Muscle of back (tissue), 13 donors: Measurements from ENCODE around the gene GALR2. TPM values are rescaled to one million over a fixed set of nuclear protein-coding genes. Genes with fewer than 3 reads are reported as not detected.
"Not testable (repeated sequence)": the region's sequence is repeated elsewhere in the genome, so short reads cannot be mapped to it uniquely, and the experiment has no call there.

Source experiments
- DNase-seq, 3 donors: peaks; one replicate each; pipeline versions ENCODE4 v3.0.0 to v3.0.0-alpha.2; 2013
- long read RNA-seq, 9 donors: transcript quantifications; one replicate each; lab custom pipeline, GENCODE V29; 2026
- polyA plus RNA-seq, 10 donors: library from polyadenylated mRNA; unstranded; fragments of 120-200 nt; gene quantifications; one replicate each; pipeline ENCODE4 v1.2.1, GENCODE V29; 2013; ENCODE audit not compliant: insufficient read length in 10 of 10

GALR2 gene, protein sequence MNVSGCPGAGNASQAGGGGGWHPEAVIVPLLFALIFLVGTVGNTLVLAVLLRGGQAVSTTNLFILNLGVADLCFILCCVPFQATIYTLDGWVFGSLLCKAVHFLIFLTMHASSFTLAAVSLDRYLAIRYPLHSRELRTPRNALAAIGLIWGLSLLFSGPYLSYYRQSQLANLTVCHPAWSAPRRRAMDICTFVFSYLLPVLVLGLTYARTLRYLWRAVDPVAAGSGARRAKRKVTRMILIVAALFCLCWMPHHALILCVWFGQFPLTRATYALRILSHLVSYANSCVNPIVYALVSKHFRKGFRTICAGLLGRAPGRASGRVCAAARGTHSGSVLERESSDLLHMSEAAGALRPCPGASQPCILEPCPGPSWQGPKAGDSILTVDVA
- not detected for polyA plus RNA-seq
- long read RNA-seq, donor 1, result 0 reads
- long read RNA-seq, donor 2, result 0 reads
- long read RNA-seq, donor 3, result 0 reads
- long read RNA-seq, donor 4, result 0 reads
- long read RNA-seq, donor 5, result 0 reads
- long read RNA-seq, donor 6, result 0 reads
- long read RNA-seq, donor 7, result 0 reads
- long read RNA-seq, donor 8, result 0 reads
- long read RNA-seq, donor 9, result 0 reads

DNA sequence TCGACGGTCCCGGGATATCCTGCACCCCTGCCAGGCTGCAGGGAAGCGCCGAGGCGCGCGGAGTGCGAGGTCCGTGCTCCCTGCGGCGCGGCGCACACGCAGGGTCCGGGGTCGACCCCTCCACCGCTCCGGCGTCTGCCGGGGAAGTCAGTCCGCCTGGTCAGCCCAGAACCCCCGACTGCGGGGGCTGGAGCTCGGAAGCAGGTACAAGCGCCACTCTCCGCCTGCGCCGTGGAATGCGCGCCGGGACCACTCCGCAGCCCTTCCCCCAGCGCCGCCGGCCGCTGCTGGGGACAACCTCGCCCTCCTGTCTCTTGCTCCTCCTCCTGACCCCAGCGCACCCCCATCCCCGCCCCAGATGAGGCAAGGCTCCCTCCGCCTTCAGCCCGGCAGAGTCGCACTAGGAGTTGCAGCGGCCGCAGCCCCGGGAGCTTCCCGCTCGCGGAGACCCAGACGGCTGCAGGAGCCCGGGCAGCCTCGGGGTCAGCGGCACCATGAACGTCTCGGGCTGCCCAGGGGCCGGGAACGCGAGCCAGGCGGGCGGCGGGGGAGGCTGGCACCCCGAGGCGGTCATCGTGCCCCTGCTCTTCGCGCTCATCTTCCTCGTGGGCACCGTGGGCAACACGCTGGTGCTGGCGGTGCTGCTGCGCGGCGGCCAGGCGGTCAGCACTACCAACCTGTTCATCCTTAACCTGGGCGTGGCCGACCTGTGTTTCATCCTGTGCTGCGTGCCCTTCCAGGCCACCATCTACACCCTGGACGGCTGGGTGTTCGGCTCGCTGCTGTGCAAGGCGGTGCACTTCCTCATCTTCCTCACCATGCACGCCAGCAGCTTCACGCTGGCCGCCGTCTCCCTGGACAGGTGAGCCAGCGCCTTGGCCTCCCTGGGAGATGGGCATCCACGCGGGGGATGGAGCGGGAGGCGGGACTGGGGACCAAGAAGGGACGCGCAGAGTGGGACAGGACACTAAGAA, at the start of gene GALR2:
TSS of gene GALR2 (plus strand) at position 392 of the 974 bp plus-strand sequence. CDS start at position 495, 103 bp downstream.
- DNase-seq, result peak in 1 of 3 donors; percentile 22

DNA sequence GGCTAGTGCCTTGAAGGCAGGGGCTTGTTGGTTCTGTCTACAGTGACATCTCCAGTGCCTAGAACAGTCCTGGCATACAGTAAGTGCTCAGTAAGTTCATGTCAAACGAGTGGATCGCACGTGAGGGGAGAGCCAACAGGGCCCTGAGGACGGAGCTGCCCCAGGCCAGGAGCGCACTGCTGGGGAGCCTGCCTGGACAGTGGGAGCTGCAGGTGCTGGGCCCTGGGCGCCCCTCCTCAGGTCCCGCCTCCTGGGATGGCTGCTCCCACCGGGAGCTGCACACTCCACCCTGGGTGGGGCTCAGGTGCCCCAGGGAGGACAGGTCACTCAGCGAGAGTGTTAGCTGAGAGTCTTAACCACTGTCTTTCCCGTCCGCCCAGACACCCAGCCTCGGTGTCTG, 49.3 kb upstream of the GALR2 start:
- no peak for DNase-seq

DNA sequence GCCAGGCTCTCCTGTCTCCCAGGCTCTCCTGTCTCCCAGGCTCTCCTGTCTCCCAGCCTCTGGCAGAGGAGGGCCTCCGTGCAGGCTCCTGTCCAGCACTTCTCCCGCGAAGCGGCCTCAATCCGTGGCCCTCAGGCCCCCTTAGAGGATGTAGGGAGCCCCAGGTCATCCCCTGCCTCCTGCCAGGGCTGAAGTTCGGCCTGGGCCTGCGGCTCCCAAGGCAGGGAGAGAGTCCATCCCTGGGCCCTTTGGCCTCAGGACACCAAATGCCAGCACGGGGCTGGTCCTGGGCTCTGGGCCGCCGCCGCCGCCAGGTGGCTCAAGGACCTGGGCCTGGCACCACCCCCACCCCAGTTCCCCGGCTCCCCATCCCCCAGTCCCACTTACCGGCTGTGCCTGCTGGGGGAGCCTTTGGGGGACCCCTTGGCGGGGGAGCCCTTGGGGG, 47.8 kb upstream of the GALR2 start:
- no peak for DNase-seq

DNA sequence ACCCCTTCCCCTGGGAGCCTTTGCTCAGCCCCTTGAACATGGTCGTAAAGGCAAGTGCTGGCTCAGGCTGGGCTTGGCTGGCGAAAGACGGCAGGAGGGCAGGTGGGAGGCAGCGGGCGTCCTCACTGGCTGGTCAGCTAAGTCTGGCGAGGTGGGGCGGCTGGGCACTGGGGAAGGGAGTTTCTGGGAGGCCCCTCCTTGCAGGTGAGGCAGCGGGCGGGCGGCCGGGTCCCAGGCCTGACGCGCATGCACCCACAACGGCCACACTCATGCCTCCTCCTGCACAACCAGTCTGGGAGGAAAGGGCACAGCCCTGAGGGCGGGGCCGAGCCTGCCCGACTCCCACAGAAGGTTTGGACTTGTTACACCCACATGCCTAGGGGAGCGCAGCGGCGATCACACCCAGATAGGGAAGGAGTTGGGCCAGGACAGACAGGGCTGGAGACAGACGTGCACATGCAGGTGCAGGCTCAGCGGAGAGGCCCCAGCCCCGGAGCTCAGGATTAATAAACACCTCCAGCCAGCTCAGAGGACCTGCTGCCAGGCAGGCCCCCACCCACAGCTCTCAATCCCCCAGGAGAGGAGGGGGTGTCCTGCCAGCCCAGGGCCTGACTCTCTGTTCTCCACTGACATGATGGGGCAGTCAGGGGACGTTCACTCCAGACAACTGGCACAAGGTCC, 47.3 kb upstream of the GALR2 start, which contains the start of gene EVPL:
TSS of gene EVPL (minus strand) at position 148 of the 681 bp plus-strand sequence. CDS start at position 40, 108 bp downstream.
- DNase-seq, result no peak

DNA sequence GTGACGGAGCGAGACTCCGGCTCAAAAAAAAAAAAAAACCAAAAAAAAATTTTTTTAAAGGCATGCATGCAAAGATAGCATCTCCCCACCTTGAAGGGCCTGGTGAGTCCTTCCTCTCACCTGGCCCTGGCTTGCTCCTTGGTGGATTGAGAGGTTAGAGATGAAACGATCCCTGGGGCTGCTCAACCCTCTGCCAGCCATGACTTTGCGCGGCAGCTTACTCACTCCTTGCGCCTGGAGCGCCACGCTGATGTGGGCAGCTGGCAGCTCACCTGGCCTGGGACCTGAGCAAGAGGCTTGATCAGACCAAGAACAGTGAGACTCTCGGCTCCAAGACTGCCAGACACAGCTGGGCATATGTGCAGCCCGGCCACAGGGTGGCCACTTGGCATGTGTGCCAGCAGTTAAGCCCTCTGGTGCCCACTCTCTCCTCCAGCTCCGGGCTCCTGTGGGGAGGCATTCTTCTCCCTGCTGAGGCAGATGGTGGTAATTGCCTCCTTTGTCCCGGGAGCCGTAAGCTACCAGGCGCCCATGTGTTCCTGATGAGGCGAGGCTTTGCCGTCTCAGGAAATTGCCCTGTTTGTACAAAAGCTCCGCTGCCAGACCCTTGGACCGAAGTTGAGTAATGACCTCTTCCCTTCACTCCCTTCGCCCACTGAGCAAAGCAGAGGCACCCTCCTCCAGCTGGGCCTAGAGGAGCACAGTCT, 42.4 kb upstream of the GALR2 start:
- DNase-seq, result no peak

DNA sequence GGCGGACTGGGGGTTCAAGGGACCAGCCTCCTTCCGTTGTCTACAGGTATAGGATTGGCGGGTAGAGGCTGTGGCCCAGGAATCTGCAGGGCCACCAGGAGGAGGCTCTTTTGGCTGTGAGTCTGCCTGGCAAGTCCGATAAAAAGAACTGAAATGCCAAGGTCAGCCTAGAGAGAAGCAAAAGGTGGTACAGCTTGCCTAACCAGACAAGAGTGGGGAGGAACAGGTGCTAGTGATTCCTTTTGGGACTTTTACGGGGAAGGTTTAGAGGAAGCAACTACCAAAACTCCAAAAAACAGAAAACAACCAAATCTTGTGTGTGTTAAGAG, 41.8 kb upstream of the GALR2 start:
- no peak for DNase-seq

DNA sequence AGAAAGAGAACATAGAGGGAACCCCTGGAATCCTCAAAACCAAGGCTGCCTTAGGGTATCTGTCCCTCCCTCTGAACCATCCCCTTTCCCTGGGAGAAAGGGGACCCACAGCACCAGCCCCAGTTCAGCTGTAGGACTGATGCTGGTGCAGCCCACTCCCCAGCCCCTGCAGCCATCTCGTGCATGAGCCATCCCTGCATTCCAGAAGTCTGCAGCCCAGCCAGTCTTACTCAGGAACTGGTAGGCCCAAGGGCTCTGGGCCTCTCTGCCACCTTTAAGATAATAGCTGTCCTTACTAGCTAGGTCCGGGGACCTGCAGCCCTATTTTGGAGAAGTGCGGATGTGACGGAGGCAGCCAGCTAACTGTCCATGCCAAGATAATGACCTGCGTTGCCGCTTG, 41.4 kb upstream of the GALR2 start:
- DNase-seq, result no peak

DNA sequence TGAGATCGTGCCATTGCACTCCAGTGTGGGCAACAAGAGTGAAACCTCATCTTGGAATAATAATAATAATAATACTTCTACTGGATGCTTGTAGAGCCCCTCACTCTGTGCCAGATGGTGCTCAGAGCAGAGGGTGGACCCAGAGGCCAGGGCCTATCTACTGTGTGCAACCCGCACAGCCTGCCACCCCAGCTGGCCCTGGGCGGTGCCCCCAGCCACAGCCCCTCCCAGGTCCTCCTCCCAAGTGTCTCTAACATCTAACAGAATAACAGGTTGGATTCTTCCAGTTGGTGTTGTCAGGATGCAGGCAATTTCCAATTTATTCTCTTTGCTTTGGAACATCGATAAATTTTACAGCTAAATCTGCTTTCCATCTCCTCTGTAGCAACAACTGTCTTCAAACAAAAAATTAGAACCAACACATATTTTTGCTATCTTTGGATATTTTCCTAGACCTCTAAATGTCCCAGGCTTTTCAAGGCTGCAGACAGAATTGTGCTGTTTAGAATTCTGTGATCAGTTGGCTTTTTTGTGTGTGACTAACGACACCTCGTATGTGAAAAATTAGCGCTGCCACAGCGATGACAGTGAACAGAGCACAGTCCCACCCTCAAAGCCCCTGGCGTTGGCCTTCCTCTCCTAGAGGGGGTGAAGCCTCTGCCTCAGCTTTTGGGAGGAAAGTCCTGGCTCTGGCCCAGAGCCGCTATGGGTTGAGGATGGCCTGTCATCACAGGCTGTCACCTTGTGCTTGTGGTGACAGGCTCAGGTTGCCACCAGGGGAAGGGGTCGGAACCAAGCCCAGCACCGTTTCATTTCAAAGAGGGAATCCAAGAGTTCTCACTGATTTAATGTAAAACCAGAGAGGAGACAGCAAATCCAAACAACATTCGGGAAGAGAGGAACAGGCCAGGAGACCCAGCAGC, 39.9 kb upstream of the GALR2 start:
- DNase-seq, result no peak

DNA sequence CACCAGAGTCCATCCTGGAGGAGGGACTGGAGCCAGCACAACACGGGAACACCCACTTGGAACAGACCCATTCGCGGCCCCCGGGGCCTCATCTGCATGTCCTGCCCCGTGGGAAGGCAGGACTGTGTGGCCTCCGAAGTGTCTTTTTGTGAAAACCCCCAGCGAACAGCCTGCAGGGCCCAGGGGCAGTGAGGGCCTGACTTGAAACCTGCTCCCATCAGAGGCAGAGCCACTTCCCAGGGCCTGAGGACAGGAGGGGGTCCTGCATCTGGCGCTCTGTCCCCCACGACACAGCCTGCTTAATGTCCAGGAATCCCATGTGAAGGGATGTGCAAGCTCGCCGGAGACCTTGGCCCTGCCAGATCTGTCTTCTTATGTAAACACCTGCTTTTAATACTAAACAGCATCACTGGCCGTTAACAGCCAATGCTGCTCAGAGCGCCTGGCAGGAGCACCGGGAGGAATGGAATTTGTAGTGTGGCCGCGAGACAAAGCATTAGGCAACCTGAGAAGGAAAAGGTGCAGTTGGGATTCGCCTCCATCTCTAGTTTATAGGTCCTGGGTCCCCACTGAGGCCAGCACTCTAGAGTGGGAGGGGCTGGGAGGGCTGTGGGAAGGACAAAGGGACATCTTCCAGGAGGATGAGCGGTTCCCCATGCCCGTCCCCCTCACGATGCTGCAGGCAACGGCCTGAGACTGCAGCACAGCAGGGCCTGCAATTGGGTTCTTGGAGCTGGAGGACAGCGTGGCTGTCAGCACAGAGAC, 37.9 kb upstream of the GALR2 start:
- DNase-seq, result peak in 1 of 3 donors; percentile 21

DNA sequence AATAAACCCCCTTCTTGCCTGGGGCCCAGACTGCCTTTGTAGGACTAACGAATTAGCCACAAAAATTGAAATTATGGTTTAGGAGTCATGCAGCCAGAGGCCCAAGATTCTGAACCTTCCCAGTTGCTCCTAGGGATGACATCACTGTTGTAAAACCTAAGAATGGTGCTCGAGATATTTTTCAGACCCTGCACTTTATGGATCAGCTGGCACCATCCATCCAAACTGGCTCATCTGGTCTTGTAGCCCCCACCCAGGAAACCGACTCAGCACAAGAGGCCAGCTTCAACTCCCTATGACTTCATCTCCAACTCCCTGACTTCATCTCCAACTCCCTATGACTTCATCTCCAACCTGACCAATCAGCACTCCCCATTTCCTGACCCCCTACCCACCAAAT, 36.5 kb upstream of the GALR2 start:
- no peak for DNase-seq

DNA sequence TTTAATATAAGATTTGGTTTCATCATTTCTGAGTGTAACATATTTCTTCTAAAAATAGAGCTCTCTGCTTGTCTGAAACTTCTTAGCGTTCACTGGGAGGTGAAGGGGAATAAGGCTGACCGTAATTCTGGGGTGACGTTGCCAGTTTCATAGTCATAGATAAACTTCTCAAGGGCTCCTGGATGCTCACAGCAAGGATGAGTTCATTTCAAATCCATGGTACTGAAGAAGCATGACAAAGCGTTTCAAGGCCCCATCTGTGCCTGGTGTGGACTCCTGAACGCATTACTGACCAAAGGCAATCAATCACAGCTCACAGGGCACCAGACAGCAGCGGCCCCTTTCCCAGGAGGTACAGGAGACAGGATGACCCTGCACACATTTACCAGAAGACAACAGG, 35.5 kb upstream of the GALR2 start:
- DNase-seq, result no peak

DNA sequence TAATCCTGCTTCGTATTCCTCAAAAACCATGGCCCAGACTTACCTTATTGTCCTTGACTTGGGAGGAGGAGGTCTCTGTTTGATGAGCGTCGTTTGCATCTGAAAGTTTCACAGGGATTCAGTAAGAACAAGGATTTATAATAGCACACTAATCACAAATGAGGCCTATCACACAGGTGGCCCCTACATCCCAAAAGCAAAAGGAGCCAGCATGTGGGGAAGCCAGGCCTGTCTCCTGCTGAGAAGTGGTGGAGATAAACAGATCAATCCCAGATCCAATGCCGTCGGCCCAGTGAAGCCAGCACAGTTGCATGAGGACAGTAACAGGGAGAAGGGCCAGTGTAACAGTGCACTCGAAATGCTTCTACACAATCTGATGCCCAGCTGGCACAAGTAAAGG, 34.2 kb upstream of the GALR2 start:
- DNase-seq, result no peak

DNA sequence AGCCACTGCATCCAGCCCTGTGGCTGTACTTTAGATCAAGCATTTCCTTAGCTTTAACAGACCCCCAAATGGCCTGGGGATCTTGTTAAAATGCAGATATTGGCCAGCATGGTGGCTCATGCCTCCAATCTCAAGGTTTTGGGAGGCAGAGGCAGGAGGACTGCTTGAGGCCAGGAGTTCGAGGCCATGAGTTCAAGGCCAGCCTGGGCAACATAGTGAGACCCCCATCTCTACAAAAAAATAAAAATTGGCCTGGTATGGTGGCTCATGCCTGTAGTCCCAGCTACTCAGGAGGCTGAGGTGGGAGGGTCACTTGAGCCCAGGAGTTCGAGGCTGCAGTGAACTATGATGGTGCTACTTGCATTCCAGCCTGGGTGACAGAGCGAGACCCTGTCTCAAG, 31.7 kb upstream of the GALR2 start:
- DNase-seq, result not testable (repeated sequence)

DNA sequence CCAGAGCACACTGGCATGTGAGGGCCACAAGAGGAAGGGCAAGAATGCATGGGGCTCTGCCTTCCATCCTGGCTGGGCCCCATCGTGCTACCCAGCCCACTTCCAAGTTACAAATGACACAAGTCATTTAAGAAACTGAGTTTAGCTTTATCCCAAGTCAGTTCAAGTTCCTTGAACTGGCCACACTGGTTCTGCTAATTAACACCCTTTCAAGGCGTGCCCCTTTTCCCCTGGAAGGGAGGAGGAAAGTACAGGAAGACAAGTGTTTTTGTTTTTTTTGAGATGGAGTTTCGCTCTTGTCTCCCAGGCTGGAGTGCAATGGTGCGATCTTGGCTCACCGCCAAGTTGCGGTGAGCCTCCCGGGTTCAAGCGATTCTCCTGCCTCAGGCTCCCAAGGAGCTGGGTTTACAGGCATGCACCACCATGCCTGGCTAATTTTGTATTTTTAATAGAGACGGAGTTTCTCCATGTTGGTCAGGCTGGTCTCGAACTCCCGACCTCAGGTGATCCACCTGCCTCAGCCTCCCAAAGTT, 30.0 kb upstream of the GALR2 start:
- not testable (repeated sequence) for DNase-seq

DNA sequence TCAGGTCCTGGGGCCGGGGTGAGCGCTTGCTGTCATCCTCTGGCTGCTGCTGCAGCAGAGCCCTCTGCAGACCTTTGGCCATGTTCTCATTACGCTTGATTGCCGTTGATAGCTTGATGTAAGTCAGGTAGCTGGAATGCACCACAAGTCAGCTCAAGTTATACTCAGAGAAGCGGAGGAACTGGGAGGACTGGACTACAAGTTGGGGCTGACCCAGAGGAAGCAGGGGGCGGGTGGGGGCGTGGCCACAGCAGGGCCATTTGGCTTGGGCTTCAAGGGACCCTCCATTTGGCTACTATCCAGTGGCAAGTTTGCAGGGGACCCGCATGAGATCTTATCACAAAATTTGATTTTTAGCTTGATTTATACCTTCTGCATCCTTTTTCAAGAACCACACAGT, 28.5 kb upstream of the GALR2 start:
- no peak for DNase-seq

DNA sequence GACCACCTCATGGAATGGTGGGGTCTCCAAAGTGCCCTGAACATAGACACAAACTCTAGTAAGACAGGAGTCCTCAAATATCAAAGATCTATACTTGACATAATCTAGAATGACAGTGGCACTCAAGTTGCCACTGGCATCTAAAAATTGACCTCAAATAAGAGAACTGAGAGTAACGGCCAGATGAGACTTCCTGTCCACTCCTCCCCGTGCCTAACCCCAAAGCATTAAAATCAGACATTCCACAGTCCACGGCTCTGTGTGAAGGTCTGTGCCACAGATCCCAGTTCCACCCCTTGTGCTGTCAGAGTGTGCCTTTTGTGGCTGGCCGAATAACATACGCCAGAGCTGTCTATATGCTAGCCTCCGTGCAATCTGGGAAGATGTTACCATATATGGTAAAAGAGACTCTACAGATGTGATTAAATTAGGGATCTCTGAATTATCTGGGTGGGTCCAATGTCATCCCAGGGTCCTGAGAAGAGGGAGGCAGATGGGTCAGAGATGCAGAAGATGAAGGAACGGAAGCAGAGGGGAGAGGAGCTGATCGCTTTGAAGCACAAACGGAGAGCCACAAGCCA, 26.5 kb upstream of the GALR2 start:
- no peak for DNase-seq

DNA sequence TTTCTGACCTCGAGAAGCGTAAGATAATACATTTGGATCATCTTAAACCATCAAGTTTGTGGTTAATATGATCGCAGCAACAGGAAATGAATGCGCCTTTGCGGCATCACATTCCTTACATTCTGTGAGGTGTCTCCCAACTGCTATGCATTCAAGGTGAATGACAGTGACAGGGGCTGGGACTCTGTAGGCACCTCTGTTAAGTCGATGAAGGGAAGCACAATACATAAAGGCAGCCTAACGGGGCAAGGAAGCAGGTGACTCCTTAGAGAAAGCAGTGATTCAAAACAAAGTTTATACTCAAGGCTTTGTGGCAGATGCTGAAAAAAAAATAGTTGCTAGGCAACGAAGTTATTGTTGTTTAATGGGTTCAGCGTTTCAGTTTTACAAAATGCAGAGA, 25.9 kb upstream of the GALR2 start:
- DNase-seq, result no peak

DNA sequence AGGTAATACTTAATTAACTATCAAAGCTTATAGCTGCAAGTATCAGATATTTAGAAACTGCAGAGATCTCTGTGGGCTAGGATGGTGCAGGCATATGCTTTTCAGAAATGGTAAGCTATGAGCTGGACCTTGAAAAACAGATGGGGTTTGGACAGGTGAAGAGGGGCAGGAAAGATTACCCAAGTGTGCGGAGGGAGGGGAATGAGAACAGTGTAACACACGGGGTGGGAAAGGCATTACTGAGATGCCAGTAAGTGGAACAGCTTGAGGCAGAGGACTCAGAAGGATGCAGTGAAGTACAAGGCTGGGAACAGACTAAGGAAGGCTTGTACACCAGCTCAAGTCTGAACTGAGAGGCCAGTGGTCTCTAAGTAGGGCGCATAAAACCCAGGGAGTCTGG, 25.3 kb upstream of the GALR2 start:
- DNase-seq, result no peak
